DND-41 (cell line): Measurements from ENCODE around the gene SMAP2.

Experiments used
- ATAC-seq: fragments of 200-7000 bp; cut with Tn5 transposase; 3 replicates; pipeline ENCODE4 v1.9.1; 2021; ENCODE audit warnings: low read depth; ENCODE audit not compliant: insufficient read depth
- DNase-seq: peaks from one replicate; pipeline ENCODE4 v3.0.0-alpha.2; 2020
- H2AFZ ChIP-seq: 2 replicates; pipeline ENCODE4 v1.6.0; 2012; ENCODE audit warnings: low read depth, low read length
- H3K27ac ChIP-seq: 2 replicates; pipeline ENCODE4 v1.5.1; 2012; ENCODE audit warnings: low read length, inconsistent platforms
- H3K27me3 ChIP-seq: fragments of 200-600 bp; sonication (generic); 2 replicates; pipeline ENCODE4 v1.6.0; 2012; ENCODE audit warnings: low read length, mild to moderate bottlenecking, inconsistent platforms; ENCODE audit not compliant: insufficient read depth, poor library complexity
- H3K36me3 ChIP-seq: 2 replicates; pipeline ENCODE4 v1.5.1; 2012; ENCODE audit warnings: low read length, inconsistent platforms; ENCODE audit not compliant: insufficient read depth
- H3K4me1 ChIP-seq: 2 replicates; pipeline ENCODE4 v1.5.1; 2012; ENCODE audit warnings: mild to moderate bottlenecking, low read length; ENCODE audit not compliant: insufficient read depth
- H3K4me2 ChIP-seq: 2 replicates; pipeline ENCODE4 v1.6.0; 2012; ENCODE audit warnings: mild to moderate bottlenecking, moderate library complexity, low read length, inconsistent platforms; ENCODE audit not compliant: insufficient read depth
- H3K4me3 ChIP-seq, 2 experiments: fragments of 200-600 bp in 1 of 2; shearing (Covaris generic) in 1 of 2; 2 replicates each; pipeline ENCODE4 v1.5.1; 2012 to 2016; ENCODE audit warnings: inconsistent platforms in 2 of 2, low read length in 2 of 2, mild to moderate bottlenecking in 2 of 2, low read depth in 1 of 2, moderate library complexity in 1 of 2
- H3K79me2 ChIP-seq: 2 replicates; pipeline ENCODE4 v1.6.0; 2012; ENCODE audit warnings: low read length, inconsistent platforms; ENCODE audit not compliant: insufficient read depth
- H3K9ac ChIP-seq: 2 replicates; pipeline ENCODE4 v1.6.0; 2012; ENCODE audit warnings: low read depth, mild to moderate bottlenecking, inconsistent platforms, low read length, moderate library complexity
- H3K9me3 ChIP-seq: 2 replicates; pipeline ENCODE4 v1.5.1; 2012; ENCODE audit warnings: low read length, moderate library complexity, mild to moderate bottlenecking, inconsistent platforms; ENCODE audit not compliant: insufficient read depth, severe bottlenecking
- H4K20me1 ChIP-seq: 2 replicates; pipeline ENCODE4 v1.6.0; 2012; ENCODE audit warnings: low read length; ENCODE audit not compliant: insufficient read depth
- EZH2 ChIP-seq: IDR thresholded peaks from 3 replicates; pipeline ENCODE4 v1.6.1; 2012; ENCODE audit warnings: borderline replicate concordance, low read depth, mild to moderate bottlenecking, moderate library complexity, low read length, inconsistent platforms; ENCODE audit not compliant: severe bottlenecking
- TF ChIP-seq, protein P1 (sequence below): IDR thresholded peaks from 2 replicates; pipeline ENCODE4 v1.5.1; 2012; ENCODE audit warnings: borderline replicate concordance, low read length, moderate library complexity, mild to moderate bottlenecking; ENCODE audit not compliant: poor library complexity, severe bottlenecking; ENCODE audit errors: extremely low read depth

The SMAP2 gene

DNA sequence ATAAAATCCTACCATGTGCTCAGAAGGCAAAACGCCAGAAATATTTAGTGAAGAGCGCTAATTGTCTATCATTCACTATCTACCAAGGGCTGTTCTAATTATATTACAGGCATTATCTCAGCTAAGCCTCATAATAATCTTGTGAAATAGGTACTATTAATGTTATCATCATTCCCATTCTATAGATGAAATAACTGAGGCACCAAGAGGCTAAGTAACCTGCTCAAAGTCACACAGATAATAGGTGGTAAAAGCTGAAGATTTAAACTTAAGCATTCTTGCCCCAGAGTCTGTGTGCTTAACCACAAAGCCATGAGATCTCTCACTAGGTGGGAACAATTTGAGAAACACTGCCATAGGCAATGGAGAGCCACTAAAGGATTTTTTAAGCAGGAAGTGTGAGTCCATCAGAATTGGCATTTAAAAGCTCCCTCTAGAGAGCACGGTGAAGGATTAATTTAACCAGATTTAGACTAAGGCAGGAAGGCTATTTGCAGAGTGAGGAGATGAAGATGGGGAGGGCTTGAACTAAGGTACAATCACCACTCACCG is 1.7 kb upstream of the SMAP2 start:
- H3K4me2 ChIP-seq: no peak overlapping the region
- H3K4me1 ChIP-seq: peaks cover 23% of the 10 kb centered on the region
- H3K36me3 ChIP-seq: no peaks in the 10 kb centered on the region; the same call in 1 of the 2 replicates
- no peak overlapping the region for H2AFZ ChIP-seq
- ATAC-seq (no peak), DNase-seq (no peak)
- no peak overlapping the region for H3K4me3 ChIP-seq
- no peaks in the 10 kb centered on the region for H3K27me3 ChIP-seq
- H3K9me3 ChIP-seq: no peaks in the 10 kb centered on the region
- H3K27ac ChIP-seq: no peak overlapping the region
- H3K9ac ChIP-seq: no peak overlapping the region
- TF ChIP-seq, protein P1, sequence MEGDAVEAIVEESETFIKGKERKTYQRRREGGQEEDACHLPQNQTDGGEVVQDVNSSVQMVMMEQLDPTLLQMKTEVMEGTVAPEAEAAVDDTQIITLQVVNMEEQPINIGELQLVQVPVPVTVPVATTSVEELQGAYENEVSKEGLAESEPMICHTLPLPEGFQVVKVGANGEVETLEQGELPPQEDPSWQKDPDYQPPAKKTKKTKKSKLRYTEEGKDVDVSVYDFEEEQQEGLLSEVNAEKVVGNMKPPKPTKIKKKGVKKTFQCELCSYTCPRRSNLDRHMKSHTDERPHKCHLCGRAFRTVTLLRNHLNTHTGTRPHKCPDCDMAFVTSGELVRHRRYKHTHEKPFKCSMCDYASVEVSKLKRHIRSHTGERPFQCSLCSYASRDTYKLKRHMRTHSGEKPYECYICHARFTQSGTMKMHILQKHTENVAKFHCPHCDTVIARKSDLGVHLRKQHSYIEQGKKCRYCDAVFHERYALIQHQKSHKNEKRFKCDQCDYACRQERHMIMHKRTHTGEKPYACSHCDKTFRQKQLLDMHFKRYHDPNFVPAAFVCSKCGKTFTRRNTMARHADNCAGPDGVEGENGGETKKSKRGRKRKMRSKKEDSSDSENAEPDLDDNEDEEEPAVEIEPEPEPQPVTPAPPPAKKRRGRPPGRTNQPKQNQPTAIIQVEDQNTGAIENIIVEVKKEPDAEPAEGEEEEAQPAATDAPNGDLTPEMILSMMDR: no peak
- no peak for TF ChIP-seq EZH2
- no peaks in the 10 kb centered on the region for H4K20me1 ChIP-seq
- H3K79me2 ChIP-seq: peaks cover 25% of the 10 kb centered on the region

DNA sequence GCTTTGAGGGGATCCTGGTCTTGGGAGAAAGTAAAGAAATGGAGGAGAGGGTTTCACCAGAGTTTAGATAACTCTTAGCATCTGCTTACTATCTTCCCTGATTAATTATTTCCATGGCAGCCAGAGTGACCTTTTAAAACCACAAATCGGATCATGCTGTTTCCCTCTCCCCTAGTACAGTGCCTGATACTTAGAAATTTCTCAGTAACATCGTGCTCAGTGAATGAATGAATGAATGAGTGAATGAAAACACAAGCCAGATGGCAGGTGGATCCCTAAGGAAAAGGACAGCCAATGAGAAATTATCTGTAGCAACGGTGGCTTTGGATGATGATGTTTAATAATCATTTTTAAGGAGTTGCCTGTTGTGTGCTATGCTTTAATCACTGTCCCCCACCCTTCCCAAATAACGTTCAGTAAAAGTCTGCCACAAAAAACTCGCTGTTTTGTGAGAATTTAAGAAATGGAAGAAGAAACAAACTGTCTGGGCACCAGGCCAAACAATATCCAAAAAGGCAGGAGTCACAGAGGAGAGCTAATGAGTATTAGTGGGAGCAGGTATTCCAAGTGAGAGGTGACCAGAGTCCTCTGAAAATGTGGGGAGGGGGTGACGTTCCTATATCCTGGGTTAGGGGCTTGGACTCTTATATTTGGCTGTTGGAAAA is 737 bp upstream of the SMAP2 start:
- ATAC-seq: no peak
- Histone ChIP-seq H3K4me2 (peak overlapping the region; percentile 87), H2AFZ (peak overlapping the region; percentile 57), H3K9me3 (no peaks in the 10 kb centered on the region), H3K4me1 (peaks cover 23% of the 10 kb centered on the region), H3K9ac (no peak overlapping the region), H3K4me3 (peak overlapping the region in 1 of 2 experiments; percentile 52; a peak in 2 of 4 replicates), H3K36me3 (no peaks in the 10 kb centered on the region; the same call in 1 of the 2 replicates), H3K27me3 (no peaks in the 10 kb centered on the region), H3K27ac (no peak overlapping the region), H4K20me1 (no peaks in the 10 kb centered on the region), H3K79me2 (peaks cover 32% of the 10 kb centered on the region)
- TF ChIP-seq EZH2: no peak
- TF ChIP-seq, protein P1: no peak
- DNase-seq: no peak

DNA sequence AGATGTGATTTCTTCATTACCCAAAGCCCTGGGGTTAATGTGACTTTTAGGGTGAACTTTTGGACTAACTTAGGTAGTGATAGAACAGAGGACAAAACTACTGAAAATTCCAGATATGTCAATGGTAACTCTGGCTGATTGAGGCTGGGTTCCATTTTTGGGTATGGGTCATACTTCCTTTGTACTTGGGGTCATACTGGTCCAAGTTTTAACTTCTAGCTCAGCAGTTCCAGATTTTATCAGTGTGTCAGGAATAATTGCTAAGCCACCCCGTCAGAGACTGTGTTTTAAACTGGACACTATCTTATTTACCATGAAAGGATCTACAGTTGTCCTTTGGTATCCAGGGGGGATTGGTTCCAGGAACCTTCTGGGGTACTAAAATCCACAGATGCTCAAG is 4.0 kb downstream of the SMAP2 start:
- no peak for ATAC-seq
- no peak for TF ChIP-seq EZH2
- TF ChIP-seq, protein P1: no peak
- H2AFZ ChIP-seq: no peak overlapping the region
- no peak overlapping the region for H3K4me3 ChIP-seq
- H3K9ac ChIP-seq: no peak overlapping the region
- no peaks in the 10 kb centered on the region for H3K27me3 ChIP-seq
- H3K36me3 ChIP-seq: no peaks in the 10 kb centered on the region; the same call in 1 of the 2 replicates
- no peaks in the 10 kb centered on the region for H3K9me3 ChIP-seq
- peaks cover 17% of the 10 kb centered on the region; the same call in 1 of the 2 replicates for H4K20me1 ChIP-seq
- H3K4me2 ChIP-seq: no peak overlapping the region
- peaks cover 45% of the 10 kb centered on the region for H3K79me2 ChIP-seq
- no peak overlapping the region for H3K27ac ChIP-seq
- peaks cover 23% of the 10 kb centered on the region for H3K4me1 ChIP-seq
- no peak for DNase-seq
